Dedifferentiated amniotic fluid mesenchymal stem cell (primary cell): ENCODE measurements around the gene HSD17B1.

ENCODE experiments used
- DNase-seq: peaks from one replicate; pipeline ENCODE4 v3.0.0-alpha.2; 2016; ENCODE audit errors: extremely low spot score

The HSD17B1 gene

GRCh38 chr17:42566883-42567573 lies 14.3 kb downstream of the HSD17B1 start, which contains the start of gene MLX:
TSS of gene MLX (plus strand) at chr17:42567100. CDS start at chr17:42567125, 25 bp downstream.
- peak; percentile 88 for DNase-seq

- no peak for DNase-seq
Measured at GRCh38 chr17:42568341-42569111, 15.8 kb downstream of the HSD17B1 start.

GRCh38 chr17:42571435-42572225 lies 18.9 kb downstream of the HSD17B1 start:
- no peak for DNase-seq

GRCh38 chr17:42573095-42573494 lies 20.4 kb downstream of the HSD17B1 start:
- DNase-seq: no peak

GRCh38 chr17:42574463-42574862 lies 21.7 kb downstream of the HSD17B1 start:
- DNase-seq: no peak

- DNase-seq: no peak
Measured at GRCh38 chr17:42577140-42577531, 24.4 kb downstream of the HSD17B1 start.

GRCh38 chr17:42577532-42578281 lies 25.0 kb downstream of the HSD17B1 start, which contains the start of gene PSMC3IP:
TSS of gene PSMC3IP (minus strand) at chr17:42577729. CDS start at chr17:42577686, 43 bp downstream.
- peak; percentile 95 for DNase-seq

- DNase-seq: peak; percentile 69
Measured at GRCh38 chr17:42578282-42578869, 25.7 kb downstream of the HSD17B1 start.

- no peak for DNase-seq
Measured at GRCh38 chr17:42579794-42580551, 27.2 kb downstream of the HSD17B1 start.

GRCh38 chr17:42581744-42582270 lies 29.1 kb downstream of the HSD17B1 start:
- no peak for DNase-seq

GRCh38 chr17:42584880-42585279 lies 32.2 kb downstream of the HSD17B1 start:
- no peak for DNase-seq

GRCh38 chr17:42585353-42585752 lies 32.6 kb downstream of the HSD17B1 start:
- DNase-seq: no peak

- DNase-seq: no peak
Measured at GRCh38 chr17:42586514-42587230, 33.9 kb downstream of the HSD17B1 start.

GRCh38 chr17:42590886-42591285 lies 38.2 kb downstream of the HSD17B1 start:
- no peak for DNase-seq

- no peak for DNase-seq
Measured at GRCh38 chr17:42591411-42591810, 38.7 kb downstream of the HSD17B1 start.

- DNase-seq: no peak
Measured at GRCh38 chr17:42596386-42596785, 43.7 kb downstream of the HSD17B1 start.

GRCh38 chr17:42598905-42599304 lies 46.2 kb downstream of the HSD17B1 start:
- DNase-seq: no peak

GRCh38 chr17:42603318-42603717 lies 50.6 kb downstream of the HSD17B1 start:
- DNase-seq: no peak
